HL-60 (cell line): ENCODE data around the gene PKD1.
"Not testable (repeated sequence)": the region's sequence is repeated elsewhere in the genome, so short reads cannot be mapped to it uniquely, and the experiment has no call there.

Source experiments
- CTCF ChIP-seq: IDR thresholded peaks from one replicate; pipeline ENCODE4 v1.5.1; 2011; ENCODE audit warnings: low read length, control low read depth, inconsistent platforms; ENCODE audit not compliant: insufficient read depth
- POLR2AphosphoS5 ChIP-seq: IDR thresholded peaks from 2 replicates; pipeline ENCODE4 v1.6.1; 2012; ENCODE audit warnings: low read depth
- SPI1 ChIP-seq: IDR thresholded peaks from 2 replicates; pipeline ENCODE4 v1.6.1; 2012; ENCODE audit warnings: low read depth, mild to moderate bottlenecking, borderline replicate concordance

GRCh38 chr16:2127630-2128280 is 7.9 kb downstream of the PKD1 start:
- not testable (repeated sequence) for TF ChIP-seq CTCF, SPI1, POLR2AphosphoS5
